Lung microvascular endothelial cell (primary cell): ENCODE measurements around the gene KIRREL3. TPM values are rescaled to one million over a fixed set of nuclear protein-coding genes. Genes with fewer than 3 reads are reported as not detected.

Experiments used
- DNase-seq, 2 donors: peaks; one replicate each; pipeline versions ENCODE4 v3.0.0 to v3.0.0-alpha.2; 2010; ENCODE audit warnings: low read depth in 2 of 2
- total RNA-seq: library from RNA; depleted of rRNA; stranded (reverse); fragments of >200 nt; gene quantifications from 2 replicates; pipeline ENCODE4 v1.2.1, GENCODE V29; 2014

Gene KIRREL3
- total RNA-seq, 1 donor from 2014 or later, result under 0.01 TPM

DNA sequence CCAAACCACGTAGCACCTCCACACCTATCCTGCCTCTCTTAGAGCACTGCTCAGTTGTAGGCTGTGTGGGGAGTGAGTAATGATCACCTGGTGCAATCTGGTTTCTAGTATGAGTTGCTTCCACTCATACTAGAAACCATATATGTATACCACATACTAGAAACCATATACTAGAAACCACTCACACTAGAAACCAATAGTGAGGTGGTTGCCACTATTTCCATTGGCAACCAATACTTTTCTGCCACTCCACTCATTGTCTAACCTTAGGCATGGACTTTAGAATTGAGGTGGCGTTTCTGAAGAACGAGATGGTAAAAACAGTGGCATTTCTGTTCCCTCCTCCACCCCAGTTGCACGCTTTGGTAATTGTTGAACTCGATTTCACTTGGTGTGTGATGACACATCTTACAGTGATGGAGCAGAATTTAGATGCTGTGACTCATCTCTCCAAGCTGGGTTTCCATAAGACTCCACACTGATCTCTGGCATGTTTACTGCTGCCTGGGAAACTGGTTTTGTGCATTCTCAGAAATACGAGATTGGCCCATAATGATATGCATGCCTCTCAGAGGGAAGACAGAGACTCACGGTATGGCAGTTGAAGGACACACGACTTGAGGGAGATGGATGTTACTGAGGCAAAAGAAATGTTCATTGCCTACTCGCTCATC, 82.9 kb downstream of the KIRREL3 start:
- no peak for DNase-seq

DNA sequence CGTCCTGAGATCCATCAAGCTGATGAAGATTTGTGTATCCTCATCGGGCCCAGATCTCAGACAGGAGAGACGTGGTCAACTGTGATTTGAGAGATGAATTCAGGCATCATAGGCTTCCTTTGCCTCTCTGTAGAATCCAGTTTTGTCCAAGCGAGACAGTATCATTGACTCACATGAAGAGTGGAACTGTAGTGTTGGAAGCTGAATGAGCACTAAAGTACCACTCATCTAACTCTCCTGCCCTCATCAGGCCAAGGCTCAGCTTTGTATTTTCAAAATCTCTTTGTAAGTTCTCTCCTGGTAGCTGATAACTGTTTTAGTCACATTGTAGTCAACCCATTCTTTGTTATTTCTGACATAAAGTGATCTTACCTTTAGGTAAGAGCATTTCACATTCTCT, 85.1 kb downstream of the KIRREL3 start:
- no peak for DNase-seq

DNA sequence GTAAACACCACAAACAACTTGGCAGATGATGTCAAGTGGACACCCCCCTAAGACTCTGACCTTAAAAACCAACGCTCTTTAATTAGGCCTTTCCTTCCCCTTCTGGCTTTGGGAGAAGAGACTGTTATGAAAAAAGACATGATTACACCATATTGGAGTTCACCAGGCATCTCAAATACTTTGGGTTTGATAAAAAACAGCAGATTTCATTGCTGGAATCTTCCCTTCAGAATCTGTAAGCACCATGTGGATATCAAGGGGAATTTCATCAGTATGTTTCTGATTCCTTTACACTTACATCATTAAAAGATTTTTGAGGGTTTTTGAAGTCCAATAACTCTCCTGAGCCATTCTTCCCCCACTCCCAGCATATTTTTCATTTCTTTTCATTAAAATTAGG, 85.6 kb downstream of the KIRREL3 start:
- DNase-seq, result no peak

DNA sequence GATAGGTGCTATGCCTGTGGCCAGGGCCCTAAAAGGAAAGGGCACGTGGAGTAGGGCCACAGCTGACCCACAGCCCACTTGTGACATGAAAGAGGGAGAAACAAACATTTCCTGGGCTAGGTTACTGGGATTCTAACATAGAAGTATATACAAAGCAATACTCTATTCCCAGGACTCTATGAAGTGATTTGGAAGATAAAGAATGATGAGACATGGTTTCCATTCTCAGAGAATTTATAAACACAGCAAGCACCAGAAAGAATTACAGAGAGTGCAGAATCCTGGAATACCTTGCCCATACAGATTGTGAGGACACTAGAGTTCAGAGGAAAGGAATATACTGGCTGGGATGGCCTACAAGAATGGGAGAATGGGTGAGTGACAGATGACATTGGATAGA, 86.4 kb downstream of the KIRREL3 start:
- no peak for DNase-seq

DNA sequence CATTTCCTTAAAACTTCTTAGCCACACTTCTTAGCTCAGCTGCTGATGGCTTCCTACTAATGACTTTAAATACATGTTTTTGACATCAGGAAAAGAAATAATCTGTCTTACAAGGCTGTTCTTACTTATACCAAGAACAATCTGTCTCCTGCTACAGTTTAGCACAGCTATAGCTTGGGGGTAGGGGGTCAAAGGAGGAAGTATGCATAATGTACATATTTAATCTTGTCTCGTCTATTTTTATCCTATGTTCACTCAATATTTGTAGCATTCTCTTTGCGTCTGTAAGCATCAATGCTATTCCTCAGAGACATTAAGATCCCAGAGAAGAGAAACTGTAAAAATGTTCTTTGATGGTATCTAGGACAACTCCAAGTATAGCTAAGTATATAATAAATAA, 96.0 kb downstream of the KIRREL3 start:
- no peak for DNase-seq

DNA sequence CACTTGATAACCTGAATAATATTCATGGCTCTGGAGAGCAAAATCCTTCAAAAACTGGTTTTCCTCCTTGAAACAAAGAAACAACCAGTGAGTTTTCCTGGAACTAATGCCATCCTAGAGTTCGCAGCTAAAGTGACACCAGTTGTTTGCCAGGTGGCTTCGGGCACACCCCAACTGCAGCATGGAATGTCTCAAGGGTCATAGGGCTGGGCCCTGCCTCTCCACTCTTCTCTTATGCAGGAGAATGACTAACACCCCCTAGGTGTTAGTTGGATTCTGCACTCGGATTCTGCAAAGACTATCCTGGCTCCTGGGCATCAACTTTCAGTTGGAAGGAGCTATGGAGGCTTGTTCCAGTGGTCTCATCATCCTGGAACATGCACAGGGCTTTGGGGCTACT, 98.8 kb downstream of the KIRREL3 start:
- DNase-seq, result no peak

DNA sequence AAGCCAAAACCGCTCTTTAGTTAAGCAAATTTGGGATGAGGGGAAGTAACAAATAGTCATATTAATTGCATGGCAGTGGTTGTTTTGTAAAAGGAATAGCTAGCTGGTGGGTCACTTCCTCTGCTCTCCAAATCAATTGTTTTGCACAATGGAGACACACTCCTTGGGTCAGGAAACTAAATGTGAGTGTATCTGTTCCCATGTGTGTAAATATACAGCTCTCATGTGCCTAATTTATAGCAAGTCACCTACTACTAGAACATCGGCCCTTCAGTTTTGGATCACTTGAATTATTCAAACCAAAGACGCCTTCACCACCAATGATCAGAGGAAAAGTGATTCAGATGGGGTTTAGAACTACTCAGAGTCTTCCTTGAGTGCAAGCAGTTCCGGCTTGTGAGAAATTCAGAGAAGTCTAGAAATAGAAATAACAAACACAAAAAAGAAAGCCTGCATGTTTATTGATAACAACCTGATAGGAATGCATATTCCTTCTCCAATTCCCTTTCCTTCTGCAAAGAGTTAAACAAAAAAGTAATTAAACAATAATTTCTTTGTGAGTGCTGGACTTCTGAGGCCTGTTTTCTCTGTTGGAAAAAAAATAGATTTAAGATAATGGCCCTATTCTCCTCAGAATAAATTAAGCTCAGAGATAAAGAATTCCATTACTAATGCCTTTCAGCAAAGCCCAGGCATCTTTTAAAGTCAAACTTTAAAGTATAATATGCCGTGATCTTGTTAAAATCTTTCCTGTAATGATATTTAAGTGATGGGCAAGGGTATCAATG, 100.4 kb downstream of the KIRREL3 start:
- DNase-seq, result no peak

DNA sequence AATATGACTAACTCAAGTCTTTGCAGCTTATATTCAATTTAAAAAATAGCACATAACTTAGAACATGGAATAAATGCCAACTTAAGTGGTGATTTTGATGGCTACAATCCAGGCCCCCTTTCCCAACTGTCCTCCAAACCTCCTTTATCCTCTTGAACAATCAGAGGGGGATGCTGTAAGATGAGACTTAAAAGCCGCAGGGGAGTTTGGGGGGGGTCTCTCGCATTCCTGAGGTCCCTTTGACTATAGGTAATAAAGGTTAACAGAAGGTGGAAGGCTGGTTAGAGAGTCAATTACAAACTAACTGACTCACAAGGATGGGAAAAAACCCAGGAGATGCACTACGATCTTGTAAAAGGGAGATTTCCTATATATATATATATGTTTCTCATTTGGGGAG, 101.8 kb downstream of the KIRREL3 start:
- no peak for DNase-seq

DNA sequence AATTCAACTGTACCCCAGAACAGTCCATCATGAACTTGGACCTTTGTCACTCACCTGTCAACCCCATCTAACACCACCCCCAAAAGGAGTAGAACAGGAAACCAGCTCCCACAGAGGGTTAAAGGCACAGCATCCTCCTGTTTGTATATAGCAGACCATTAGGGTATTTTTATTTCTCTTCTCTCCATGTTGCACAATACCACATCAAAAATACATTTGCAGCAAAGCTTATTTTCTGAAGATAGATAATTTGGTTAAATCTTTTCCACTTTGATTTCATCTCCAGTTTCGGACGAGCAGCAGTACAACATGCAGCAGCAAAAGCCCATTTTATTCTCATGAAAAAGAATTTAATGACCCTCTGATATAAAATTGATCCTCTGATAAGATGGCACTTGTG, 103.1 kb downstream of the KIRREL3 start:
- DNase-seq, result no peak

DNA sequence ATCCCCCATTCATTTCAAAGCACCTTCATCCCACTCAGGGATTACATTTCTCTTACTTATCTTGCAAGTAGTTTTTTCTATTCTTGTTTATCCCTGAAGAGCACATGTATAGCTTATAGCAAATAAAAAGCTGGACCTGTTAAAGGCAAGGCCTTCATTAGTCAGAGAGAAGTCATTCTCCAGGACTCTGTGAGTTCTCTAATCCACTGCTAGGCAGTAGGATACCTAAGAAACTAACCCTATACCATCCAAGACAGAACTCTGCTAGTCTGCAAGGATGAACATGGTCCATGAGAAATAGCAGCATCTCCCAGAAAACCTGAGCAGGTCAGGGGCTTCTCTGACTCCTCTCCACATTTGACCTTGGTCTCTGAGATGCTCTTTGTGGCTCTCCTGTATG, 104.5 kb downstream of the KIRREL3 start:
- no peak for DNase-seq

DNA sequence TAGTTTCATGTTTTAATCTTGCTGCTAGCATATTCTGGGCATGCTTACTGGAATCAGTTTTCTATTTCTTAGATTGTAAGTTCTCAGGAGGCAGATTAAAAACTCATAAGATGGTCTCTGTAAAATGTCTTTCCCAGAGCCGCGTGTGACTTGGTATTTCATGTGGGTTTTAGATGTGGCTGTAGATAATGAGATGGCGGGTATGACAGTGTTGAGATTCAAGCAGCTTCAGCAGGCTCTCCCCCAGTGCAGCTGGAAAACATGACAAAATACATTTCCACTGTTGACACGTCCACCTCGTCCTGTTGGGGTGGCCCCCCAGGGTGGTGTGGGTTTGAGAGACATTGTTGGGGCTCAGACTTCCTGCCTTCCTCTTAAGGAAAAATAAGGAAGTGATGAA, 106.8 kb downstream of the KIRREL3 start:
- DNase-seq, result no peak

DNA sequence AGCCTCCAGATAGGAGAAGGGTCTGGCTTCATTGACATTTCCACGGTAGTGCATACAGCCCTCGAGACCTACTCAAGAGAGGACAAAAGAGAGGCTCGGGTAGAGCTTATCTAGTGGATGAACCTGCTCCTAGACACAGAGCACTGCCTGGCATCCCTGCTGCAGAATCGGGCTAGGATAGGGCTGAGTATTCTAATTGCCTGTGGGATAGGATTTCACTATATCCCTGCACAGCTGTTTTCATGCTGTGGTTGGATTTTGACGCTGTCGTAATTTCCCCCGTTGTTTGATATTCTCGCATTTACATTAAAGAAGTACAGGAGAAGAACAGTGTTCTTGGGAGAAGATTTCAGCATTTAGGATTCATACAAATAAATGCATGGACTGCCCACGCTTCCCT, 107.8 kb downstream of the KIRREL3 start:
- DNase-seq, result no peak

DNA sequence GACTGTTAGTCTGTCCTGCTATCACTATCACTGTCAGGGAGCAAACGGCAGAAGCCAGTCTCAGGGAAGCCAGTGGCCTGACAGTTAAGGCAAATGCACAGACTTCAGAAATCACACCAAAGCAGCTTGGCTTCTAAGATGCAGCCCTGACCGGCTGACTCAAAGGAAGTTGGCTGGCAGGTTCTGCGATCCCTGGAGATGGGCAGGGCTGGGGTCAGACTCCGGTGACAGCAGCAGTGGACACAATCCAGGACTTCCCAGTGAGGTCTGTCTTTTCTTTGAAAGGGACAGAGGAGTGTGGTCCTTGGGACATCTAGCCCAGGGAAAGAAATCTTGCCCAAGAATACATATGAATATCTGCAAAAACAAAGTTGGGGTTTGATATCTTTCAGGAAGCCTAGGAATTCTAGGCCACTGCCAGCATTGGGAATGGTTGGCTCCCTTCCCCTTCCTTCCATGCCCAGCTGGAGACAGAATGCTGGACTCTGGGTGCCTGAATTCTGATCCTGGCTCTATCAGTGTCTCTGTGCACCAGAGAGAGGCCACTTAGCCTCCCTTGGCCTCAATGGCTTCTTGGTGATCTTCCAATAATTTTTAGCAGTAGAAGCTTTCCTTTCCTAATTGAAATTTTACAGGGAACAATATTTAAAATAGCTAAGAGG, 108.9 kb downstream of the KIRREL3 start:
- DNase-seq, result no peak

DNA sequence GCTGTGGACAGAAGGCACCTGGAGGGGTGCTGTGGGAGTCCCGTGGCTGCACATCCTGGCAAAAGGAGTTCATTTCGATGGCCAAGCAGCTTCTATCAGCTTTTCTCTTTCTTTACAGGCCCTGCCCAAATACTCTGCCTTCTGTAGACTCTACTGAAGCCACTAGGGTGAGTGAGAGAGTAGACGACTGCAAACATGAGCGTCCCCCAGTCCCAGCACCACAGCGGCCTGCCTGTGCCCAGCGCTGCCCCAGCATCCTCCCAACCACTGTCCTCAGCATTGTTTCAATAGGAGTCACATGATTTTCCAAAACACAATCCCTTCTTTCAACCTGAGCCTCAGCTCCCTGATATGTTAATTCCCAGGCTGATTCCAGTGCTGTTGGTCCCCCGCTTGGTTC, 110.0 kb downstream of the KIRREL3 start:
- no peak for DNase-seq

DNA sequence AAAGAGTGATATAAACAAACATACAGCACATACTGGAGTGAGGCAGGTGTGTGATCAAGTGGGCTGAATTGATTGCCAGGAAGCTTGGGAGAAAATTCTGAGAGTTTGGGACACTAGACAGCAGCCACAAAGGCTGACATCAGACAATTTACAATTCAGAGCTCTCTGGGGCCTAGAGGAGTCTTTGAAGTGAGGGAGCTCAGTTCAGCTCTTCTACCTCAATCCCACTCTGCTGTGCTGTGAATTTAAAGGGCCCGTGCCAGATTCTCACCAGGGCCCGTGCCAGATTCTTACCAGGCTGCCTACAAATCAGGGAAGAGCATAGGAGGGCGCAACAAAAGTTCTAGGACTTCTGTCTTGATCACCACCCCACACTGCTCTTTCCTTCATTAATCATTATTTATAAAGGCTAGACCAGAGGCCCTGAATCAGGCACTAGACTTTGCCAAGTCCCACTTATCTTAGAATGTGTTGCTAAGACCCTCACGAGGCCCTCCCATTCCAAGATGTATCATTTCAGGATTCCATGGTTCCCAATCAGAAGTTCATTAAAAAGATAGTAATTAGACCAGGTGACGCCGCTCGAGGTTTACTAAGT, 112.4 kb downstream of the KIRREL3 start:
- no peak for DNase-seq

DNA sequence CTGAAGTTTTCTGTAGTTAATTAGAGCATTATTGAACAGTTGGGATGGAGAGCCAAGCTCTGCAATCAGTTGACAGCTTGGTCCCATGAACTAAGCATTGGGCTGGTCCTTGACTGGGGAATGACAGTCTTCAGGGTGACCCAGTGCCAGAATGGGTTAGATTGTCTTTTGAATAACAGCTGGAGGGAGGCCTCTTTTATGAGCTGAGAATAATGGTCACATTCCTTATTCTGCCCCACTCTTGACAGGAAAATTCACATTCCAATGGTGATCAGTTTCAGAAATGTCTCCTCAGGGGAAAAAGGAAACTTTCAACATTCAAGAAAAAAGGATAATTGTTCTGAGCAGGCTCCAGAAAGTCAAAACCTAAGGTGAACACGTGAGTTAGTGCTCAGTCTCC, 113.9 kb downstream of the KIRREL3 start:
- DNase-seq, result no peak

DNA sequence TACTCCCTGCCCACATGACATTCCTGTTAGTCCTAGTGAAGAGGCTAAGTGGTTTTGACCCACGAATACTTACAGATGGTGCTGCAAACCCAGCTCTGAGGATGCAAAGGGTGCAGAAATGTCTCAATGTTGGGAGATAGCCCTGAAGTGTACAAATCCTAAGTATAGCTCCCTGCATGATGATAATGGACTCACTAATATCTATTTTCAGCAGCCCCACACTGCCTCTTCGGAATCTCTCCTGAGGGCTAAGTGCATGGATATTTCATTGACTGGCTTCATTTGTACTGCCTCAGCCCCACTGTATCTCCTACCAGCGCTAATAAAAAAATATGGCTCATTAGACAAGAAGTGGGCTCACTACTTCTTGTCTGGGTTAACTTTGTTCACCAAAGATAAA, 114.5 kb downstream of the KIRREL3 start:
- DNase-seq, result no peak

DNA sequence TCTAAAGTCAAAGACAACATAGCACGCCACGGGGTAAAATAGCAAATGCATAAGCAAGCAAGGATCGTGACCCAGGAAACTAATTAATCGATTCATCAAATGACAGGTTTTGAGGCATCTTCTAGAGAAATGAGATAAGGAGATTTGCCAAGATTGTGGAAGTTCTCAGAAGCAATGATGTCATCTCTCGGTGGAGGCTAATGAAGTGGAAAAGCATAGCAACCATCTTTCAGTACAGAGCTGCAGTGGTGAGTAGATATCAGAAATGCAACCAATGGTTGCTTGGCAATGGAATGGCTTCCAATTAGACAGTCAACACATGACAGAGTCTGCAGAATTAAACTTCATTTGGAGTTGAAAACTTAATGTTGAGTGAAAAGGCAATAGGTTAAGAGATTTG, 116.0 kb downstream of the KIRREL3 start:
- no peak for DNase-seq

DNA sequence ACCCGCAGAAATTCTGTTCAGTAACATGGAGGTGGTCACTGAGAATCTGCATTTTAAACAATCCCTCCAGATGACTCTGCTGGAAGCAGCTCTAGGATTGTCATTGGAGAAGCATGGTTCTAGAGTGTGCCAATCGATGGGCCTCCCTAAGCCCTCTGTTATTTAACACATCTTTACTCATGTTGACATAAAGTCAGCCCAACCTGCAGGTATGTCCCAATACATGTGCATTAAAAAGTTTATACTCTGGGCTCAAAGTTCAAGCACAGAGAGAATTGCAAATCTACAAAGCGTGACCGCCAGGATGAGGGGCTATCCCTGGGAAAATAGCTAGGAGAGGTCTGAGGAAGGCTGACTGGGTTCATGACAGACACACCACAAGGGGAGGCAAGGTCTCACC, 116.4 kb downstream of the KIRREL3 start:
- no peak for DNase-seq

DNA sequence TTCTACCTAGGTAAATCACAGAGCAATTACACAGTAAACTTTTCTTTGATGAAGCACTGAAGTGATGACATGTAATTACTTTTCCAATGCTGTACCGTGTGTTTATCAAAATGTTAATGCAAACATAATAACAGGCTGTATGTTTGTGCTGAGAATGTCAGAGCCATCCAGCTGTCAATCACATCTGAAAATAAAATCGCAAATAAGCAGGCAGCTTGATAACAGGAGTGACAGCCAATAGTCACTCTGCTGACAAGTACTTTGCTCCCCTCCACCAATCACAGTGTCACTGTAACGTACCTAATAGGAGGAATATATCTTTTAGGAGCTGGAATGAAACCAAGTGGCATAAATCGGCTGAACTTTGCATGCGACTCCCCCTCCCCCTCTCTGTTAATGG, 119.7 kb downstream of the KIRREL3 start:
- no peak for DNase-seq

DNA sequence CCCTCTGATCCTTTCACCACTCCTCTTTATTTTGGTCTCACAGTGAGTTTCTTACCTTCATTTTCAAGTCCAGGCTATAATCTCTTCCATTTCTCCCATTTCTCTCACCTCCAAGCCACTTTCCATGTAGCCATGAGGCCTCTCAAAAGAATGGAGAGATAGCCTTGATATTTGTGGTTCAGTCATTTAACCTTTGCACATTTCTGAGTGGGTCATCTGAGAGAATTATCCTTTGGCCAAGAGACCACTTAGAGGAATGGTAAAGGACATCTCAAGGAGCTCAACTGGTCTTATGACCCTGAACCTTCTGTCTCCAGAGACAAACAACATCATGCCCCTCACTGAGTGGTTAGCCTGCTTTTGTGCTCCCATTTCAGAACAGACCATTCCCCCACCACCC, 121.1 kb downstream of the KIRREL3 start:
- DNase-seq, result no peak

DNA sequence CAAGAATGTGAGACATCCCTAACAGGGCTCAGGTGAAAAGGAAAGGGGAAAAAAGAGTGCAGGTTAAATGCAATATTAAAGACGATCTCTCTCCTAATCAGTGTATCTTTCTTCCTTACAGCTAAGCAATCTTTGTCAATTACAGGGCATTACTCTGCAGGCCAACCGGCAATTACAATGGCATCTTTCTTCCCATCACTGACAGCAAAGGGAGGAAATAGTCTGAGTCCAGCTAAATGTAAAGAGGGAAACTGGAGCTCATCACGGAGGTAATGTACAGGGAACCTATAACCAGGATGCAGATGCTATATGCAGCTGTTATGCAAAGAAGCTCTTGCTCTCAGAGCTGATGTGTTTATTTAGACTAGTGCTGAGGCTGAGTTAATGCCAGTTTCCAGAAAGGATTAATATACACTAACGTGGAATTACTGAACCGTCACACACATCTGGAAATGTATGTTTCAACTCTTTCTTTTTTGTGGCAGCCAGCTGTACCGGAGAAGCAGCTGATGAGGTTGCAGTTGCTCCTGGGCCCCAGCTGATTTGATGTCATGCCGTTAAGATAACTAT, 121.6 kb downstream of the KIRREL3 start:
- DNase-seq, result no peak
